Tibial artery (tissue), 4 donors: Measurements from ENCODE around the gene ANKRD44.

ENCODE experiments used
- DNase-seq, 2 donors: peaks; one replicate each; pipeline ENCODE4 v3.0.0-alpha.2; 2019
- H3K27ac ChIP-seq, 2 donors: fragments of 200-600 bp; sonication (generic) in 1 of 2; 1 replicate in 1 of 2; 2 replicates in 1 of 2; pipeline ENCODE4 v1.5.1; 2018 to 2019; ENCODE audit warnings: mild to moderate bottlenecking in 1 of 2
- H3K27me3 ChIP-seq, 2 donors: fragments of 200-600 bp; sonication (generic) in 1 of 2; one replicate each; pipeline versions ENCODE4 v1.5.1 to v1.6.0; 2016 to 2019
- H3K36me3 ChIP-seq, 3 donors: fragments of 200-600 bp; sonication (generic) in 2 of 3; one replicate each; pipeline ENCODE4 v1.5.1; 2016 to 2019; ENCODE audit warnings: mild to moderate bottlenecking in 2 of 3
- H3K4me1 ChIP-seq, 4 donors: fragments of 200-600 bp; sonication (generic) in 2 of 4; 1 replicate in 3 of 4; 2 replicates in 1 of 4; pipeline ENCODE4 v1.5.1; 2016 to 2019
- H3K4me3 ChIP-seq, 2 donors: fragments of 200-600 bp; sonication (generic) in 1 of 2; 1 replicate in 1 of 2; 2 replicates in 1 of 2; pipeline ENCODE4 v1.5.1; 2018 to 2019; ENCODE audit warnings: mild to moderate bottlenecking in 2 of 2
- H3K9me3 ChIP-seq, 3 donors: fragments of 200-600 bp; sonication (generic) in 1 of 3; one replicate each; pipeline ENCODE4 v1.5.1; 2016 to 2019
- CTCF ChIP-seq, 2 experiments: fragments of 200-600 bp in 1 of 2; fragments of 450-650 bp in 1 of 2; IDR thresholded peaks; one replicate each; pipeline ENCODE4 v1.5.1; 2017 to 2019; ENCODE audit warnings: antibody characterized with exemption in 2 of 2, mild to moderate bottlenecking in 1 of 2, moderate library complexity in 1 of 2
- intact Hi-C: fragments of 100-400 bp; cut with DNase I; formaldehyde crosslinking; loops from one replicate; pipeline ENCODE4 v1.15.0; 2023; ENCODE audit warnings: low total_unique reads

Gene ANKRD44

GRCh38 chr2:197265924-197266323 is 44.7 kb downstream of the ANKRD44 start:
- TF ChIP-seq CTCF (IDR thresholded peaks at IDR 0.05): no peak
- Histone ChIP-seq H3K9me3 (no peaks in the 10 kb centered on the region), H3K4me3 (no peak overlapping the region), H3K27ac (no peak overlapping the region), H3K27me3 (no peaks in the 10 kb centered on the region), H3K36me3 (no peaks in the 10 kb centered on the region), H3K4me1 (peaks cover 0 to 46% (median 2%) of the 10 kb centered on the region in 4 donors)
- no peak for DNase-seq
- intact Hi-C loops: no loop called here

- Histone ChIP-seq H3K27me3 (no peaks in the 10 kb centered on the region), H3K9me3 (no peaks in the 10 kb centered on the region), H3K4me1 (peaks cover 0 to 45% (median 2%) of the 10 kb centered on the region in 4 donors), H3K4me3 (no peak overlapping the region), H3K27ac (no peak overlapping the region), H3K36me3 (no peaks in the 10 kb centered on the region)
- no peak for TF ChIP-seq CTCF (IDR thresholded peaks at IDR 0.05)
- intact Hi-C loops: no loop called here
- no peak for DNase-seq
These were observed 45.5 kb downstream of the ANKRD44 start for GRCh38 chr2:197265036-197265435.

- TF ChIP-seq CTCF (IDR thresholded peaks at IDR 0.05): no peak
- Histone ChIP-seq H3K4me1 (peaks cover 0 to 38% (median under 1%) of the 10 kb centered on the region in 4 donors), H3K4me3 (no peak overlapping the region), H3K9me3 (no peaks in the 10 kb centered on the region), H3K36me3 (no peaks in the 10 kb centered on the region), H3K27ac (no peak overlapping the region), H3K27me3 (no peaks in the 10 kb centered on the region)
- no peak for DNase-seq
- intact Hi-C loops: no loop called here
These were observed 46.2 kb downstream of the ANKRD44 start for GRCh38 chr2:197264332-197264731.

DNA sequence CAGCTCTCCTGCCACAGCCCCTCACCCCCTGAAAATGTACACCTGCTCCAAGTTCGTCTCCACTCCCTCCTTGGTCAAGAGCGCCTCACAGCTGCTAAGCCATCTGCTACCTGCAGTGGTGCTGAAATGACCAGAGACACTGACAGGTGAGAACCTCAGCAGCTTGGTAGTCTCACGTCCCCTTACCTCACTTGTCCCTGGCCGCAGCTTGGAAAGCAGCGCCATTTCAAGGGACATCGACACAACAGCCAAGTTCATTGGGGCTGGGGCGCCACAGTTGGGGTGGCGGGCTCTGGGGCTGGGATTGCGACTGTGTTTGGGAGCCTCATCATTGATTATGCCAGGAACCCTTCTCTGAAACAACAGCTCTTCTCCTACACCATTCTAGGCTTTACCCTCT is 47.5 kb downstream of the ANKRD44 start:
- H3K9me3 ChIP-seq: no peaks in the 10 kb centered on the region
- no peak for DNase-seq
- H3K4me3 ChIP-seq: no peak overlapping the region
- peaks cover 0 to 30% (median 0%) of the 10 kb centered on the region in 4 donors for H3K4me1 ChIP-seq
- H3K27me3 ChIP-seq: no peaks in the 10 kb centered on the region
- no peaks in the 10 kb centered on the region for H3K36me3 ChIP-seq
- no peak for TF ChIP-seq CTCF (IDR thresholded peaks at IDR 0.05)
- intact Hi-C loops: no loop called here
- no peak overlapping the region for H3K27ac ChIP-seq

GRCh38 chr2:197261808-197262226 is 48.8 kb downstream of the ANKRD44 start:
- no peak for TF ChIP-seq CTCF (IDR thresholded peaks at IDR 0.05)
- intact Hi-C loops: no loop called here

GRCh38 chr2:197259470-197259999 is 51.0 kb downstream of the ANKRD44 start:
- no peak for DNase-seq
- intact Hi-C loops: no loop called here
- no peaks in the 10 kb centered on the region for H3K9me3 ChIP-seq
- no peak for TF ChIP-seq CTCF (IDR thresholded peaks at IDR 0.05)
- H3K4me3 ChIP-seq: no peak overlapping the region
- H3K36me3 ChIP-seq: no peaks in the 10 kb centered on the region
- H3K4me1 ChIP-seq: peaks cover 0 to 32% (median 7%) of the 10 kb centered on the region in 4 donors
- H3K27me3 ChIP-seq: no peaks in the 10 kb centered on the region
- no peak overlapping the region for H3K27ac ChIP-seq

More at GRCh38 chr2:197261808-197262226, 48.8 kb downstream of the ANKRD44 start:
- Histone ChIP-seq H3K4me3 (no peak overlapping the region), H3K36me3 (no peaks in the 10 kb centered on the region), H3K27ac (no peak overlapping the region), H3K27me3 (no peaks in the 10 kb centered on the region), H3K9me3 (no peaks in the 10 kb centered on the region), H3K4me1 (peaks cover 0 to 30% (median 0%) of the 10 kb centered on the region in 4 donors)
- no peak for DNase-seq
